HG03280 (cell line): ENCODE data around the gene C1QTNF6.

Source experiments
- ATAC-seq: cut with Tn5 transposase; IDR thresholded peaks from one replicate; pipeline ENCODE4 v1.9.1; 2021; ENCODE audit warnings: mild to moderate bottlenecking, moderate library complexity; ENCODE audit not compliant: unreplicated experiment

C1QTNF6 gene

GRCh38 chr22:37193629-37194191 lies 5.7 kb upstream of the C1QTNF6 start:
- no peak for ATAC-seq

GRCh38 chr22:37192741-37193140 lies 4.7 kb upstream of the C1QTNF6 start:
- no peak for ATAC-seq

GRCh38 chr22:37192204-37192603 lies 4.2 kb upstream of the C1QTNF6 start:
- no peak for ATAC-seq

- no peak for ATAC-seq
Observed at GRCh38 chr22:37190262-37190780, 2.3 kb upstream of the C1QTNF6 start.

- no peak for ATAC-seq
Observed at GRCh38 chr22:37188901-37189466, 937 bp upstream of the C1QTNF6 start.

GRCh38 chr22:37187552-37187890 lies 526 bp downstream of the C1QTNF6 start:
- no peak for ATAC-seq

GRCh38 chr22:37186997-37187522 lies 987 bp downstream of the C1QTNF6 start:
- no peak for ATAC-seq

- ATAC-seq = no peak
Observed at GRCh38 chr22:37186228-37186996, 1.6 kb downstream of the C1QTNF6 start.

GRCh38 chr22:37185646-37186227 lies 2.3 kb downstream of the C1QTNF6 start:
- no peak for ATAC-seq

- ATAC-seq = no peak
Observed at GRCh38 chr22:37184816-37185541, 3.1 kb downstream of the C1QTNF6 start.

- no peak for ATAC-seq
Observed at GRCh38 chr22:37184380-37184755, 3.7 kb downstream of the C1QTNF6 start.

- no peak for ATAC-seq
Observed at GRCh38 chr22:37183432-37184379, 4.3 kb downstream of the C1QTNF6 start.

GRCh38 chr22:37182949-37183245 lies 5.2 kb downstream of the C1QTNF6 start:
- ATAC-seq = no peak

- ATAC-seq = no peak
Observed at GRCh38 chr22:37182101-37182948, 5.7 kb downstream of the C1QTNF6 start.

- no peak for ATAC-seq
Observed at GRCh38 chr22:37181681-37182080, 6.4 kb downstream of the C1QTNF6 start.

GRCh38 chr22:37180531-37181231 lies 7.4 kb downstream of the C1QTNF6 start:
- no peak for ATAC-seq

GRCh38 chr22:37179622-37180420 lies 8.2 kb downstream of the C1QTNF6 start:
- ATAC-seq = no peak

- ATAC-seq = no peak
Observed at GRCh38 chr22:37179126-37179470, 8.9 kb downstream of the C1QTNF6 start.
